Tibial nerve (tissue), 3 donors: ENCODE results near the gene MEOX2.

Source experiments
- CTCF ChIP-seq, 5 experiments: fragments of 200-600 bp in 3 of 5; fragments of 450-650 bp in 2 of 5; sonication (generic) in 3 of 5; IDR thresholded peaks; one replicate each; pipeline ENCODE4 v1.5.1; 2016 to 2019; ENCODE audit warnings: antibody characterized with exemption in 5 of 5, mild to moderate bottlenecking in 3 of 5, moderate library complexity in 2 of 5
- POLR2A ChIP-seq, 2 donors: fragments of 450-650 bp; IDR thresholded peaks; one replicate each; pipeline ENCODE4 v1.6.1; 2017; ENCODE audit warnings: antibody characterized with exemption in 2 of 2, mild to moderate bottlenecking in 2 of 2, moderate library complexity in 2 of 2

- TF ChIP-seq CTCF (IDR thresholded peaks at IDR 0.05) (no peak), POLR2A (IDR thresholded peaks at IDR 0.05) (no peak)
Measured at GRCh38 chr7:15600298-15600697, 86.2 kb downstream of the MEOX2 start.
